ENCODE measurements around the gene PGAP2. TPM values are rescaled to one million over a fixed set of nuclear protein-coding genes. Genes with fewer than 3 reads are reported as not detected.
A peak's percentile ranks its signal among the peaks of the same experiment; 100 is the strongest.

The PGAP2 gene
- total and polyA plus RNA-seq, 2 donors (not counting 3 experiments of a cell fraction or from before 2014, with no cell fraction given) = 18.3 to 34.1 TPM

- FAIRE-seq (peak; percentile 21), DNase-seq (ENCODE audit: low read depth, low spot score) (peak; percentile 46)
- no peaks in the 10 kb centered on the region for H3K9me3 ChIP-seq (replicated peaks; ENCODE audit: control insufficient read depth, insufficient read depth, low read length)
- peak overlapping the region; percentile 62 for H3K9ac ChIP-seq (replicated peaks; ENCODE audit: extremely low read depth, insufficient read depth, low read length)
- H3K4me3 ChIP-seq (replicated peaks in 1 of 3; ENCODE audit: insufficient read depth in 1 of 3, low read depth in 1 of 3, low read length in 3 of 3) = peak overlapping the region; percentile 33 to 88 (median 68)
- H4K20me1 ChIP-seq (replicated peaks; ENCODE audit: control insufficient read depth, extremely low read depth, insufficient read depth, low read length) = no peaks in the 10 kb centered on the region
- no peaks in the 10 kb centered on the region for H3K9me1 ChIP-seq (replicated peaks; ENCODE audit: control insufficient read depth, extremely low read depth, insufficient read depth, low read length)
- ChIA-PET CTCF (interaction anchor here (0.9 to 13.5 kb wide), 42 partner anchors 9 to 239 kb away, joined by 3 to 871 read pairs (median 10); partner anchors contain the start of genes PGAP2, RHOG and RRM1), POLR2A (interaction anchor here (0.6 to 1.3 kb wide), 4 partner anchors 12 to 202 kb away, joined by 3 to 4 read pairs (median 4); no protein-coding TSS in a partner anchor)
- H3K79me2 ChIP-seq (ENCODE audit: control insufficient read depth, insufficient read depth, low read length) = peaks cover 7% of the 10 kb centered on the region
- H3K36me3 ChIP-seq (ENCODE audit: control insufficient read depth in 2 of 2, extremely low read depth in 1 of 2, insufficient read depth in 2 of 2, low read length in 2 of 2) = no peaks in the 10 kb centered on the region
- dilution Hi-C loops (cut with MboI; ENCODE audit: extremely low pct_ligation_motif_present, low sequenced_read_pairs) (loop anchor here (25.0 kb wide), 1 partner anchor 206 kb away; no protein-coding TSS in a partner anchor), intact Hi-C loops (cut with micrococcal nuclease) (loop anchor here (1.0 to 5.0 kb wide), 5 partner anchors 9 to 216 kb away; no protein-coding TSS in a partner anchor)
- peaks cover 15% of the 10 kb centered on the region for H3K4me1 ChIP-seq (ENCODE audit: control insufficient read depth, extremely low read depth, insufficient read depth, low read length)
- H3K27me3 ChIP-seq (ENCODE audit: control insufficient read depth in 2 of 2, insufficient read depth in 2 of 2, low read length in 2 of 2) = no peaks in the 10 kb centered on the region
- BruUV-seq (replicated peaks) = no TSS peak
- peak overlapping the region; percentile 51 for H3K4me2 ChIP-seq (ENCODE audit: insufficient read depth, low read length)
- no peak overlapping the region for H3K27ac ChIP-seq (ENCODE audit: insufficient read depth, low read depth, low read length)
- peak overlapping the region; percentile 88 for H2AFZ ChIP-seq (ENCODE audit: low read depth, low read length)
- TF ChIP-seq GATA2 (IDR thresholded peaks at IDR 0.05; ENCODE audit: insufficient read depth, insufficient read length, low read depth, low read length) = no peak
These were observed 47.6 kb downstream of the PGAP2 start for GRCh38 chr11:3855808-3856491.

GRCh38 chr11:3856856-3857553 is 48.6 kb downstream of the PGAP2 start:
- Histone ChIP-seq H3K9me1 (replicated peaks; ENCODE audit: control insufficient read depth, extremely low read depth, insufficient read depth, low read length) (no peaks in the 10 kb centered on the region), H3K9ac (replicated peaks; ENCODE audit: extremely low read depth, insufficient read depth, low read length) (no peak overlapping the region), H3K9me3 (replicated peaks; ENCODE audit: control insufficient read depth, insufficient read depth, low read length) (no peaks in the 10 kb centered on the region), H3K4me1 (ENCODE audit: control insufficient read depth, extremely low read depth, insufficient read depth, low read length) (peaks cover 21% of the 10 kb centered on the region), H3K79me2 (ENCODE audit: control insufficient read depth, insufficient read depth, low read length) (peaks cover 7% of the 10 kb centered on the region), H3K4me2 (ENCODE audit: insufficient read depth, low read length) (peak overlapping the region; percentile 51), H3K27me3 (ENCODE audit: control insufficient read depth in 2 of 2, insufficient read depth in 2 of 2, low read length in 2 of 2) (no peaks in the 10 kb centered on the region), H3K4me3 (replicated peaks in 1 of 3; ENCODE audit: insufficient read depth in 1 of 3, low read depth in 1 of 3, low read length in 3 of 3) (peak overlapping the region in 1 of 3 experiments; percentile 88), H3K36me3 (ENCODE audit: control insufficient read depth in 2 of 2, extremely low read depth in 1 of 2, insufficient read depth in 2 of 2, low read length in 2 of 2) (no peaks in the 10 kb centered on the region), H4K20me1 (replicated peaks; ENCODE audit: control insufficient read depth, extremely low read depth, insufficient read depth, low read length) (no peaks in the 10 kb centered on the region), H2AFZ (ENCODE audit: low read depth, low read length) (no peak overlapping the region), H3K27ac (ENCODE audit: insufficient read depth, low read depth, low read length) (no peak overlapping the region)
- TF ChIP-seq JUN (IDR thresholded peaks at IDR 0.05; ENCODE audit: borderline replicate concordance, insufficient read depth, insufficient read length, low read depth) (no peak), CTCF (IDR thresholded peaks at IDR 0.05; ENCODE audit: extremely low read depth in 1 of 2, insufficient read depth in 1 of 2, low read depth in 1 of 2, low read length in 2 of 2) (no peak), GATA2 (IDR thresholded peaks at IDR 0.05; ENCODE audit: insufficient read depth, insufficient read length, low read depth, low read length) (no peak), EZH2 (IDR thresholded peaks at IDR 0.05; ENCODE audit: borderline replicate concordance, low read depth, low read length, severe bottlenecking) (no peak), POLR2A (IDR thresholded peaks at IDR 0.05; ENCODE audit: low read depth, low read length) (no peak), POLR2AphosphoS5 (IDR thresholded peaks at IDR 0.05; ENCODE audit: insufficient read depth, low read depth, low read length) (no peak), FOS (IDR thresholded peaks at IDR 0.05; ENCODE audit: borderline replicate concordance, insufficient read depth, low read length) (no peak), MAX (IDR thresholded peaks at IDR 0.05; ENCODE audit: insufficient read depth, insufficient read length) (no peak), MYC (IDR thresholded peaks at IDR 0.05; ENCODE audit: low read depth, low read length) (no peak)
- BruUV-seq (replicated peaks) = no TSS peak
- dilution Hi-C loops (cut with MboI; ENCODE audit: extremely low pct_ligation_motif_present, low sequenced_read_pairs) (loop anchor here (25.0 kb wide), 1 partner anchor 205 kb away; no protein-coding TSS in a partner anchor), intact Hi-C loops (cut with micrococcal nuclease) (loop anchor here (5.0 kb wide), 2 partner anchors 60 to 90 kb away; no protein-coding TSS in a partner anchor)
- FAIRE-seq (no peak), DNase-seq (ENCODE audit: low read depth, low spot score) (no peak)
- POLR2A ChIA-PET = no interaction called here
- CTCF ChIA-PET = interaction anchor here (1.1 to 3.1 kb wide), 6 partner anchors 8 to 215 kb away, joined by 4 to 88 read pairs (median 34); partner anchors contain the start of gene RHOG

Measured in endothelial cell of umbilical vein (primary cell).